Thymus (tissue), 11 donors: ENCODE data around the gene SEZ6. TPM values are rescaled to one million over a fixed set of nuclear protein-coding genes. Genes with fewer than 3 reads are reported as not detected.

Experiments used
- DNase-seq, 9 donors: peaks; one replicate each; pipeline ENCODE4 v3.0.0-alpha.2; 2013; ENCODE audit warnings: low spot score in 9 of 9, low read depth in 6 of 9, missing footprints in 1 of 9
- H3K27ac ChIP-seq, 2 donors: one replicate each; pipeline ENCODE4 v1.5.1; 2013; ENCODE audit warnings: control low read depth in 1 of 2, low read depth in 1 of 2, low read length in 1 of 2, mild to moderate bottlenecking in 1 of 2, moderate library complexity in 1 of 2
- H3K27me3 ChIP-seq, 2 donors: one replicate each; pipeline ENCODE4 v1.5.1; 2013; ENCODE audit warnings: low read length in 1 of 2; ENCODE audit not compliant: control insufficient read depth in 2 of 2, insufficient read depth in 1 of 2
- H3K36me3 ChIP-seq, 2 donors: one replicate each; pipeline ENCODE4 v1.5.1; 2013; ENCODE audit warnings: low read length in 1 of 2, mild to moderate bottlenecking in 1 of 2, moderate library complexity in 1 of 2; ENCODE audit not compliant: control insufficient read depth in 2 of 2, insufficient read depth in 2 of 2
- H3K4me1 ChIP-seq, 2 donors: one replicate each; pipeline ENCODE4 v1.5.1; 2013; ENCODE audit warnings: low read length in 2 of 2; ENCODE audit not compliant: control insufficient read depth in 2 of 2, insufficient read depth in 2 of 2
- H3K4me3 ChIP-seq, 2 donors: one replicate each; pipeline ENCODE4 v1.5.1; 2013; ENCODE audit warnings: low read length in 2 of 2, control low read depth in 1 of 2, mild to moderate bottlenecking in 1 of 2
- H3K9me3 ChIP-seq, 2 donors: one replicate each; pipeline ENCODE4 v1.5.1; 2013; ENCODE audit warnings: low read length in 1 of 2, mild to moderate bottlenecking in 1 of 2; ENCODE audit not compliant: control insufficient read depth in 2 of 2, insufficient read depth in 1 of 2
- WGBS: extraction: QIAGEN DNeasy Blood & Tissue Kit; methylation state at CpG from one replicate; pipeline ENCODE4 v1.1.7; 2013; 5-methylcytosine and 5-hydroxymethylcytosine counted together
- polyA plus RNA-seq: library from polyadenylated mRNA; stranded (reverse); fragments of 200-250 nt; gene quantifications from one replicate; pipeline ENCODE4 v1.2.3, GENCODE V29; 2013
- total RNA-seq: library from RNA; stranded (reverse); fragments of 120-200 nt; gene quantifications from one replicate; pipeline ENCODE4 v1.2.4, GENCODE V29; 2013
- donor health status: healthy.

The SEZ6 gene
- total and polyA plus RNA-seq, 2 donors, result 0.09 to 0.48 TPM

DNA sequence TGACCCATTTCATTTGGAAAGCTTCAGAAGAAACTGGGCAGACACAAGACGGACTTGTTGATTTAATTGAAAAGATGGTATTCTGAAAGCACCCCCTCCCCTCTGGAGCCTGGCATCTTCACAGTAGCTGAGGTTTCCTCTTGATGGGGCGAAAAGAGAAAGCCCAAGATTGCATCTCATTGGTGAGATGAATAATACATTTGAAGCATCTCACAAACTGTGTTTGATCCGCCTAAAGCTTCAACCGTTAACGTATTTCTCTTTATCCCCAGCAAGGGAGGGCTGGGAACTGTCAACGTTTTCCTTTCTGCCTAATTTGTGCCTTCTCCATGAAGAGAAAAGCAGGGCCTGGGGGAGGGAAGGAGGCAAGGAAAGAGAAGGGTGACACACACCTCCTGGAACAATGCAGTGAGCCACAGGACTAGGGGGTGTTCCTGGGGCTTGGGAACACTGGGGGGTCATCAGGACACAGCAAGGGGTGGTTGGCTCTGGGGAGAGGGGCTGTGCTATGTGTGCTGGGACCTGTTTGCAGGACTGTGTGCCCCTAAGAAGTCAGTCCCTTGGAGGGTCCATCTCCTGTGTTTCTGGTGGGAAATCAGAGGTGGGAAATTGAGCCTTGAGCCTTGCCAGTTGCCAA is 18.6 kb upstream of the SEZ6 start:
- peaks cover 0 to 5% of the 10 kb centered on the region in 2 donors for H3K4me1 ChIP-seq
- 76% methylated on average over 6 of the region's 6 CpGs for WGBS
- H3K9me3 ChIP-seq, result no peaks in the 10 kb centered on the region
- no peak overlapping the region for H3K27ac ChIP-seq
- no peaks in the 10 kb centered on the region for H3K36me3 ChIP-seq
- no peak for DNase-seq
- H3K4me3 ChIP-seq, result no peak overlapping the region
- H3K27me3 ChIP-seq, result peaks cover 8 to 45% of the 10 kb centered on the region in 2 donors

DNA sequence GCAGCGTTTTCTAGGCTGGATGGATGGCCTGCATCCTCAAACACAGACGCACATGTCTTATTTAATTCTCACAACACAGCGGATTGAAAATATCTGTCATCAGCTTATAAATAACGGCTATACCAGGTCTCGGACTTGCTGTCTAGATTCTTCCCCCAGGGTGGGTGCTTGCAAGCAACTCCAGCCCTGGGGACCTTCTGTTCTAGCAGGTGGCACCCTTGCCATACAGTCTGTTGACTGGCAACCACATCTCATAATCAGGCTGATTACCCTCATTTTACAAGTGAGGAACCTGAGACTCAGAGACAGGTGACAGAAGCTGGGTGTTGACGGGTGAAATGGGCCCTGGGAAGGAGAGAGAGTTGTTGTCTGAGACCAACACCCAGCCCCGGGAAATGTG is 16.2 kb upstream of the SEZ6 start:
- H3K36me3 ChIP-seq, result no peaks in the 10 kb centered on the region
- DNase-seq, result no peak
- WGBS, result 96% methylated on average over 7 of the region's 7 CpGs
- no peak overlapping the region for H3K4me3 ChIP-seq
- H3K4me1 ChIP-seq, result peaks cover 0 to 6% of the 10 kb centered on the region in 2 donors
- H3K9me3 ChIP-seq, result no peaks in the 10 kb centered on the region
- H3K27ac ChIP-seq, result no peak overlapping the region
- H3K27me3 ChIP-seq, result peaks cover 14 to 53% of the 10 kb centered on the region in 2 donors

DNA sequence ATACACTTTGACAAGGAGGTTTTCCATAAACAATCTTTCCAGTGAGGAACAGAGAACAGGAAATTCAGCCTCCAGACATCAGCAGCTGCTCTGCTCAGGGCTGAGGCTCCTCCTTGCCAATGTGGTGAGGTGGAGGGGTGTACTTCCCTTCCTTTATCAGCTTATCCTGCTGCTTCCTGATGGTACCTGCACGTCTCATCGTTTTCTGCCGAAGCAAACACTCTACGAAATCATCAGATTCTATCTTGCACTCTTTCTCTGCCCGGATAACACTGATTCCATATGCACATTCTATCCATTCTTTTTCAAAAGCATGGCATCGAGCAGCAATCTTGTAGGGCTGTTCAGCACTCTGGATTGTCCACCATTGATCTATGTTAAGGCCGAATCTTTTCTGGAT is 15.4 kb upstream of the SEZ6 start:
- no peaks in the 10 kb centered on the region for H3K9me3 ChIP-seq
- no peak overlapping the region for H3K27ac ChIP-seq
- DNase-seq, result no peak
- peaks cover 0 to 6% of the 10 kb centered on the region in 2 donors for H3K4me1 ChIP-seq
- no peak overlapping the region for H3K4me3 ChIP-seq
- H3K36me3 ChIP-seq, result no peaks in the 10 kb centered on the region
- peaks cover 17 to 59% of the 10 kb centered on the region in 2 donors for H3K27me3 ChIP-seq
- 48% methylated on average over 7 of the region's 7 CpGs for WGBS

DNA sequence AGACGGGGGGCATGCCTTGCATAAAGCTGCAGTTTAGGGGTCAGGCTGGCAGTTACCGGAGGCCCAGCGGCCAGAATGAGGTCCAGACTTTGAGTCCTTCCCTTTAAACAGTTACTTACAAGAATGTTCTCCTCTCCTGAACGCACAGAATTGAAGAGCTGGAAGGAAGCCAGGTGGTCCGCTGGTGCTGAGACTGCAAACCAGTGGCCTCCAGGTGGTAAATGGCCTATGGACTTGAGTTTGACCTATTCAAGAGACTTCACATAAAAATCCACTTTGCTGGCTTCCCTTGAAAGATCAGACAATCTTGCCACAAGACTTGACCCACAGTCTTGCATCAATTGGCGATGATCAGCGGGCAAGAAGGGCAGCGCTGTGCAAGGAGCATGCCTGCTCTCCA is 14.7 kb upstream of the SEZ6 start:
- 95% methylated on average over 8 of the region's 8 CpGs for WGBS
- Histone ChIP-seq H3K36me3 (no peaks in the 10 kb centered on the region), H3K27me3 (peaks cover 17 to 62% of the 10 kb centered on the region in 2 donors), H3K4me1 (peaks cover 0 to 6% of the 10 kb centered on the region in 2 donors), H3K9me3 (no peaks in the 10 kb centered on the region), H3K27ac (no peak overlapping the region), H3K4me3 (no peak overlapping the region)
- no peak for DNase-seq

DNA sequence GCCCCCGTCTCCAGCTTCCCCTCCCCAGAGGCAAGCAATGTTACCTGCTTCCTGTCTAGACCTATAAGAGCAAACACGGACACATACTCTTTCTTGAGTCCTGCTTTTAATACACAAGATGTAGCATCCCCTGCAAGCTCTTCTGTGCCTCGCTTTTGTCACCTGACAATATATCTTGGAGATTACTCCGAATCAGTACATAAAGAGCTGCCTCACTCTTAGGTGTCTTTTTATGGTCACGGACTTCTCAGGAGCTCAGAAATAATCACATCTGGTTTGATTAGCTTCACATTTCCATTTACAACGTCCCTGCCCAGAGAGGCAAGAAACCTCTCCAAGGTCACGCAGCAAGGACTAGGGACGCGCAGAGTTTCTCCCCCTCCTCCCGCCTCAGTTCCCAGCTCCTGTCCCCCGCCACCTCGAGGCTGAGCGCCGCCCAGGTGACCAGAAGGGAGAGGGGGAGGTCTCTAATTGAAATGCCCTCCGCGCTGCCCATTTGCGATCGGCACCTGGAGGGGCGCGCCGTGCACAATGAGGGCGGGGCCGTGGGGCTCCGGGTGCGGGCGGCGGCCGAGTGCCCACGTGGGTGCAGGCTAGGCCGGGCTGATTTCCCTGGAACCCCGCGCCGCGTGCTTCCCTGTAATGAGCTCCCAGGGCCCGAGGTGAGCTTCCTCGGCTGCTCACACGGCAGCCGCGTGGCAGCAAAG is 13.8 kb upstream of the SEZ6 start:
- Histone ChIP-seq H3K4me1 (peaks cover 0 to 6% of the 10 kb centered on the region in 2 donors), H3K27ac (no peak overlapping the region), H3K27me3 (peaks cover 17 to 65% of the 10 kb centered on the region in 2 donors), H3K4me3 (no peak overlapping the region), H3K36me3 (no peaks in the 10 kb centered on the region), H3K9me3 (no peaks in the 10 kb centered on the region)
- WGBS, result 5% methylated on average over 38 of the region's 39 CpGs
- no peak for DNase-seq

DNA sequence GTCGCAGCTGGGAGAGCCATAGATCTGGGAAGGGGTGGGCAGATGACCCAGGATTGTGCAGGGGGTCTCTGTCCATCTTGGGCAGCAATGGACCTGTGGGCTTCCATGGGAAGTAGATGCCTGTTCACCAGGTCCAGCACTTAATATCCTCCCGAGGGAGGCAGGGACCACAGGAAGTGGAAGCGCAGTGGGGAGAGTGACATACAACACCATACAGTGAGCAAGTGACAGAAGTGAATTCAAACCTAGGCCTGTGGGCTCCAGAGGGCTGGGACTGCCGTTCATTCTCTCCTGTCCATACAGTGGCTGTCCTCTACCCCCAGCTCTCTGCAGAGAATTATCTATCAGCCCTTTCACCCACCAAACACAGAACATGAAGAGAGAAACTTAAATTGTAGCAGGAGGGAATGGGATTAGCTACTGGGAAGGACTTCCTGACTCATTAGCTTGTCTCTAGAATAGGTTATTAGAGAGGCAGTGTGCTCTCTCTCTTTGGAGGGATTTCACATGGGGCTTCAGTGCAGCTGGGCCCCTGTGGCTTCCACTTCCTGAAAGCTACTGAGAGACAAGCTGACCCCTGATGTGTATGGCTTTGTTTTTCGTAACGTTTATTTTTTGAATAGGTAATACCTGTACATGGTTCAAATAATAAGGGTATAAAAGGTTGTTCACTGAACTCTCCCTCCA is 13.1 kb upstream of the SEZ6 start:
- no peak for DNase-seq
- 42% methylated on average over 6 of the region's 6 CpGs for WGBS
- peaks cover 17 to 63% of the 10 kb centered on the region in 2 donors for H3K27me3 ChIP-seq

DNA sequence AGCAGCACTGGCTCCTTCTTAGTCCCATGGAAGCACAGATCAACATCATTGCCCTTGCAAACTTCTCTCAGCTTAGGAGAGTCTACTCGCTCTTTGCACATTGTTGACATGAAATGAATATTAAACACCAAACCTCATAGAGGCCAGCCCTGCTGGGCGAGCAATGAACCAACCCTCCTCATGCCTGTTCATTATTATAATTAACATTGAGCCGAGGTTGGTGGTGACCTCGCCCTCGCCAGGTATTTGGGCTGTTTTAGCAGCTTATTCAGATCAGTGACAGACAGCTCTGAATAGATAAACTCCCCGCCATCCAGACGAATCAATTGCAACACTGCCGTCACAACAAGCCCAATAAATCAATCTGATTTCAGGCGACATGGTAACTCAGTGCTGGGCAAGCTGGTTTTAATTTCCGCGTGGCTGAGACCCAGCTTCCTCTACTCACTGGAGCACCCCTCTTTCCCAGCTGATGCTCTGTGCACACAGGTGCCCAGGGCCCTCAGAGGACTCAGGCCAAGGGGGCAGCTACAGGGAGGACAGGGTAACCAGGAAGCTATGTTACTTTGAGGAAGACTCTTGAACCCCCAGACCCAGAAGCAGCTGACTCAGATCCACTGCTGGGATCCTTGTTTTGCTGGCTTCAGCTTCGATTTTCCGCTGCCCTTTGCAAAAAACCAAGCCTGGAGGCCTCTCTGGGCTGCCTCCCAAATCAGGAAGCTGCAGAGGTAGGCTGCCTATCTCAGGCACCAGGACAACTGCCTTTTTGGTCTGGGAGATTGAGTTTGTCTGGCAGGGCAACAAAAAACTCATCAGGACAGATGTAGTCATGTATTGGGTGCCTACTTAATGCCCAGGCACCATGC is 10.7 kb upstream of the SEZ6 start:
- no peaks in the 10 kb centered on the region for H3K36me3 ChIP-seq
- H3K4me1 ChIP-seq, result peaks cover 0 to 6% of the 10 kb centered on the region in 2 donors
- H3K4me3 ChIP-seq, result no peak overlapping the region
- 75% methylated on average over 13 of the region's 13 CpGs for WGBS
- H3K27me3 ChIP-seq, result peaks cover 17 to 58% of the 10 kb centered on the region in 2 donors
- H3K27ac ChIP-seq, result no peak overlapping the region
- no peak for DNase-seq
- no peaks in the 10 kb centered on the region for H3K9me3 ChIP-seq

More for the DNA sequence above, 13.1 kb upstream of the SEZ6 start:
- Histone ChIP-seq H3K4me3 (no peak overlapping the region), H3K36me3 (no peaks in the 10 kb centered on the region), H3K9me3 (no peaks in the 10 kb centered on the region), H3K4me1 (peaks cover 0 to 6% of the 10 kb centered on the region in 2 donors), H3K27ac (no peak overlapping the region)

DNA sequence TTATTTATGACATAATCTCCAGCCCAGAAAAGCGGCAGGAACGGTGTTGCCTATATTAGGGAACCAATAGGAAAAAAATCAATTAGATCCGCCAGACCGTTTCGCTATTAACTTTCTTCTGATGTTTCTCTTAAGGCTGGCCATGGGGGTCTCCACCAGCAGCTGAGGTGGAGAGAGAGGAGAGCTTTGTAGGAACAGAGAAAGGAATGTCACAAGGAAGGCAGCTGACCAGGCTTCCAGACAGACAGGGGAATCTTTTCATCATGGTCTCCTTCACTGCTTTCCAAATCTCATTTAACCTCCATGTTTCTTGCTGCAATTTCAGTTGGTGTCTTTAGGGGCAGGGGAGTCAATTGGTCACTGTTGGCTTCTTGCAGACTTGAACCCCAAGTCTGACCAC is 8.9 kb upstream of the SEZ6 start:
- Histone ChIP-seq H3K27ac (no peak overlapping the region), H3K4me1 (peaks cover 0 to 4% of the 10 kb centered on the region in 2 donors), H3K9me3 (no peaks in the 10 kb centered on the region), H3K4me3 (no peak overlapping the region), H3K36me3 (no peaks in the 10 kb centered on the region), H3K27me3 (peaks cover 9 to 52% of the 10 kb centered on the region in 2 donors)
- 75% methylated on average over 5 of the region's 5 CpGs for WGBS
- DNase-seq, result no peak
